ENCODE data around the gene SDHA.
"Not testable (repeated sequence)": the region's sequence is repeated elsewhere in the genome, so short reads cannot be mapped to it uniquely, and the experiment has no call there.

The SDHA gene

DNA sequence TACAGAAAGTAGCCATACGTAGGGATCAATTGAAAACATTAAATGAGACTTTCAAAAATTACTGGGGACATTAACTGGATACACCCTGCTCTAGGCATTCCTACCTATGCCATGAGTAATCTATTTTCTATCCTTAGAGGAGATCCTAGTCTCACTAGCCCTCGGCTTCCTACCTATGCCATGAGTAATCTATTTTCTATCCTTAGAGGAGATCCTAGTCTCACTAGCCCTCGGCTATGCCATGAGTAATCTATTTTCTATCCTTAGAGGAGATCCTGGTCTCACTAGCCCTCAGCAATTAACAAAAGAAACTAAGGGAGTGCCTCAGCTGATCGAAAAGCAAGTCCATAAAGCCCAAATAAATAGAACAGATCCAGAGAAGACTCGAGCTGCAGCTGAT, 27.6 kb downstream of the SDHA start:
- H3K4me3 ChIP-seq, H3K27ac ChIP-seq: not testable (repeated sequence)

GRCh38 chr5:250396-250795, 32.3 kb downstream of the SDHA start:
- not testable (repeated sequence) for H3K27ac ChIP-seq

DNA sequence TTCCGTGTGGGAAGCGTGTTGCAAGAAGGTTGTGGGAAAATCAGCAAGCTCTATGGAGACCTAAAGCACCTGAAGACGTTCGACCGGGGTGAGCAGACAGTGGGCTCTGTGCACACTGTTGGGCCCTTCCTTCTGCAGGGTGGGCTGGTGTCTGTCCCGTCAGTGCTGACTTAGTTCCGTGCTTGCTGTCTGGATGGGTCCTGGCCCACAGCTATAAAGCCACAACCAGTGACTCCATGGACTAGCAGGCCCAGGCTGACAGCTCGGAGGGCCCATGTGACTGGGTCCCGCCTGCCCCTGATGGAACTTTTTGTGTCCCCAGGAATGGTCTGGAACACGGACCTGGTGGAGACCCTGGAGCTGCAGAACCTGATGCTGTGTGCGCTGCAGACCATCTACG, 32.9 kb downstream of the SDHA start:
- H3K27ac ChIP-seq, H3K4me3 ChIP-seq: not testable (repeated sequence)

More at GRCh38 chr5:250396-250795, 32.3 kb downstream of the SDHA start:
- H3K4me3 ChIP-seq: not testable (repeated sequence)

DNA sequence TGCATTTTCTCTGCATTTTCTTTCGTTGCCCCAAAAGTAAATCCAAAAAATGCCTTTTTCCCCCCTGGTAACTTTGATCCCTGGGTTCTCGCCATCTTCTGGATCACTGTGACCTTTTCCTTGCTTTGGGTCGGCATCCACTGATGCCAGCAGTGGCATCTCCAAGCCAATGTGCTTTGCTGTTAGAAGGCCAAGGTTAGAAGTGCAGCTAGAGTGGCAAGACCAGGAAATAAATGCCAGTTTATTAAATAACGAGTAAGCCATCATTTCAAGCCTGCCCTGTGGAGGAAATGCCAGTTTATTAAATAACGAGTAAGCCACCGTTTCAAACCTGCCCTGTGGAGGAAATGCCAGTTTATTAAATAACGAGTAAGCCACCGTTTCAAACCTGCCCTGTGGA, 33.4 kb downstream of the SDHA start:
- peak overlapping the region in 8 of 21 experiments; percentile 24 to 73 (median 44) for H3K27ac ChIP-seq
- H3K4me3 ChIP-seq: not testable (repeated sequence)

- H3K27ac ChIP-seq: peak overlapping the region in 17 of 21 experiments; percentile 23 to 77 (median 51)
- not testable (repeated sequence) for H3K4me3 ChIP-seq
Measured at GRCh38 chr5:251975-252374, 33.9 kb downstream of the SDHA start.

DNA sequence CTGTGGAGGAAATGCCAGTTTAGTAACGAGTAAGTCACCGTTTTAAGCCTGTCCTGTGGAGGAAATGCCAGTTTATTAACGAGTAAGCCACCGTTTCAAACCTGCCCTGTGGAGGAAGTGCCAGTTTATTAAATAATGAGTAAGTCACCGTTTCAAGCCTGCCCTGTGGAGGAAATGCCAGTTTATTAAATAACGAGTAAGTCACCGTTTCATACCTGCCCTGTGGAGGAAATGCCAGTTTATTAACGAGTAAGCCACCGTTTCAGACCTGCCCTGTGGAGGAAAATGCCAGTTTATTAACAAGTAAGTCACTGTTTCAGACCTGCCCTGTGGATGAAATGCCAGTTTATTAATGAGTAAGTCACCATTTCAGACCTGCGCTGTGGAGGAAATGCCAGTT, 34.4 kb downstream of the SDHA start:
- H3K4me3 ChIP-seq: no peak overlapping the region
- peak overlapping the region in 19 of 21 experiments; percentile 3 to 77 (median 51) for H3K27ac ChIP-seq

DNA sequence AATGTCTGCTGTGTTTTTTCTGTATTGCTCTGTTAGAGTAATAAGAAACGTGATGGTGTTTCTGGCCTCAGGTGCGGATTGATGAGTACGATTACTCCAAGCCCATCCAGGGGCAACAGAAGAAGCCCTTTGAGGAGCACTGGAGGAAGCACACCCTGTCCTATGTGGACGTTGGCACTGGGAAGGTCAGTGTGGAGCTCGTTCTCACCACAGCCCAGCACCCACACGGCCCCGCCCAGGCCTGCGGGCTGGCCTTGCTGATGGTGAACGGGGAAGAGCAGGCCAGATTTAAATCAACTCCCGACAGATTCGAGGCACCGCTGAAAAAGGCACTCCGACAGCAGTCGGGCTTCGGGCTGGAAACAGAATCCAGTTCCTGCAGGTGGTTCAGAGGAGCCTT, 36.2 kb downstream of the SDHA start:
- not testable (repeated sequence) for H3K4me3 ChIP-seq

DNA sequence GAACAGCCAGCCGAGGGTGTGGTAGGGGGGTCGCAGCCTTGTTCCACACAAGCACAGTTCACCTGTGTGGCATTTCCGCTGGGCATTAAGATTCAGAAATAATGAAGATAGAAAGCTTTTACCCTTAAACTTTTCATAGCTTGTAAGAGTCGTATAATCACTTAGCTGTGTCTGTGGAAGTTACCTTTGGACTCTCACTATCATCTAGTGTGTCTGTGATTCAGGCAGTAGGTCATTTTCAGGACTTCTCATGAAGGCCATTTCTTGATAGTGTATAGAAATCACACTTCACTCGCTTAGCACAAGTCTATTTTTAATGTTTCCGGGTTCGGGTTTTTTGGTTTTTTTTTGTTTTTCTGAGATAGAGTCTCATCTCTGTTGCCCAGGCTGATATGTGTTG, 37.0 kb downstream of the SDHA start:
- H3K4me3 ChIP-seq, H3K27ac ChIP-seq: not testable (repeated sequence)

More for the DNA sequence above, 36.2 kb downstream of the SDHA start:
- H3K27ac ChIP-seq: not testable (repeated sequence)

GRCh38 chr5:256347-256746, 38.2 kb downstream of the SDHA start:
- not testable (repeated sequence) for H3K4me3 ChIP-seq, H3K27ac ChIP-seq

DNA sequence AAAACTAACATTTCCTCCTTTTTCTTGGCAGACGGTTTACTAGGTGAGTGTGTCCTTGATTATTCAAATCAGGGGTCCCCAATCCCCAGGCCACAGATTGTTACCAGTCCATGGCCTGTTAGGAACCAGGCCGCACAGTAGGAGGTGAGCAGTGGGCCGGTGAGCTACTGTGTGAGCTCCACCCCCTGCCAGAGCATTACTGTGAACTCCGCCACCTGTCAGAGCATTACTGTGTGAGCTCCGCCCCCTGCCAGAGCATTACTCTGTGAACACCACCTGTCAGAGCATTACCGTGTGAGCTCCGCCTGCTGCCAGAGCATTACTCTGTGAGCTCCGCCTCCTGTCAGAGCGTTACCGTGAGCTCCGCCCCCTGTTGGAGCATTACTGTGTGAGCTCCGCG, 39.0 kb downstream of the SDHA start:
- Histone ChIP-seq H3K4me3 (no peak overlapping the region), H3K27ac (no peak overlapping the region)

DNA sequence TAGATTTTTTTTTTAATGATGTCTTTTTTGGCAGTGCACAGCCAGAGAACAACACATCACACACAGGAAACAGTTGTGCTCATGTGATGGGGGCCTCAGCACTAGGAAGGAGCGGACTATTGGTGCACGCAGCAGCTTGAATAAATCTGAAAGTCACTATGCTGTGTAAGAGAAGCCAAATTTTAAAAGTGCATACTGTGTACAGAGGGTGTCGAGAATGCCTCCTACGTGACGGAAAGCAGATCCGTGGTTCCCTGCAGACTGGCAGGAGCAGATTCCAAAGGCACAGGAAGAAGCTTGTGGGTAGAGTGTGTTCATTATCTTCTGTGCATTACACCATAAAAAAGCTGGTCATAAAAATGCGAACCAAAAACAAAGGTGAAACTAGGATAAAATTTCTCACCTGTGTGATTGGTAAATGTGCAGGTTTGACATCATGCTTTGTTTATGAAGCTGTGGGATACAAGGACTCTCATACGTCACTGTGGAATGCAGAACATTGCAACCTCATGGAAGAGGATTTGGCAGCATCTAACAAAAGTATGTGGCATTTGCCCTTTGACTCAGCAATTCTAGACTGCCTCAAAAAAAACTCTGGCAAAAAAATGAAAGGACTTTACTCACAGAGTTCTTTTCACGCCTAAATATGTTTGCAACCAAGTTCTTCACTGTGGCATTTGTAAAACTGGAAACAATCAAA, 45.3 kb downstream of the SDHA start:
- not testable (repeated sequence) for H3K27ac ChIP-seq, H3K4me3 ChIP-seq

GRCh38 chr5:264338-264737, 46.2 kb downstream of the SDHA start:
- H3K4me3 ChIP-seq: no peak overlapping the region
- no peak overlapping the region for H3K27ac ChIP-seq

- not testable (repeated sequence) for H3K4me3 ChIP-seq, H3K27ac ChIP-seq
Measured at GRCh38 chr5:266311-267026, 48.3 kb downstream of the SDHA start.

DNA sequence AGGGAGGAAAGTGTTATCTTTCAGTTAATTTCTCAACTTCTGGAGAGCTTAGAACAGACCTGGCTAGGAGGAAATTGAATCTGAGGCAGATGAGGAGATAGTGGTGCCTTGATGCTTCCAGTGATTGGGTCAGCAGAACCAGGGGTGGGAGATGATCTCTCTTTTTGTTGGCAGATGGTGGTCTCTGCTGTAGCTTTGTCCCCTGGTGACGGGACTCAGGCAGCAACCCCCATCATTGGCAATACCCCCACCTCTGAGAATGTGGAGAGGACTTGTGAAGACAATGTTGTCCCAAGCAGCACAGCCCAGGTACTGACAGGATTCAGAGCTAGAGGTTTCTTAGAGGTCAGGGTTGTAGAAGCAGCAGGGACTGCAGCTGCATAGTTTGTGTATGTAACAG, 49.6 kb downstream of the SDHA start:
- Histone ChIP-seq H3K27ac (no peak overlapping the region), H3K4me3 (no peak overlapping the region)

DNA sequence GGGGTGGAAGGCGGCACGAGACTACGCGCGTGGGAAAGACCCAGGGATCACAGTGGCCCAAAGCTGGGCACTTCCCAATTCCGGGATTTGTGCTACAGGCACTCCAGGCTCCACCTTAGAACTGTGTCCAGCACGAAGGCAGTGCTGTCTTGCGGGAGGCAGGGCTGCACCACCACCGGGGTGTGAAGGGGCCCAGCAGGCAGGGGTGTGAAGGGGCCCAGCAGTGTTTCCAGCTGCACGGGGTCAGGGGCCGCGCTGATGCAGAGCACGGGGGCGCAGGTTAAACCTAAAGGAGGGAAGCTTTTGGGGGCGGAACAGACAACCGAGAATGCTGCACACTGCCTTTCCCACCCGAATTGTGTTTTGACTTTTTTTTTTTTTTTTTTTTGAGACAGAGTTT, 52.2 kb downstream of the SDHA start:
- Histone ChIP-seq H3K4me3 (no peak overlapping the region), H3K27ac (peak overlapping the region in 4 of 21 experiments; percentile 87 to 99 (median 98))

GRCh38 chr5:271828-272167, 53.7 kb downstream of the SDHA start:
- peak overlapping the region; percentile 87 to 99 (median 96) for H3K27ac ChIP-seq
- peak overlapping the region; percentile 59 to 99 (median 93) for H3K4me3 ChIP-seq

- Histone ChIP-seq H3K4me3 (peak overlapping the region in 2 of 7 experiments; percentile 91 to 93), H3K27ac (peak overlapping the region in 1 of 21 experiments; percentile 59)
Measured at GRCh38 chr5:273091-273490, 55.0 kb downstream of the SDHA start.

DNA sequence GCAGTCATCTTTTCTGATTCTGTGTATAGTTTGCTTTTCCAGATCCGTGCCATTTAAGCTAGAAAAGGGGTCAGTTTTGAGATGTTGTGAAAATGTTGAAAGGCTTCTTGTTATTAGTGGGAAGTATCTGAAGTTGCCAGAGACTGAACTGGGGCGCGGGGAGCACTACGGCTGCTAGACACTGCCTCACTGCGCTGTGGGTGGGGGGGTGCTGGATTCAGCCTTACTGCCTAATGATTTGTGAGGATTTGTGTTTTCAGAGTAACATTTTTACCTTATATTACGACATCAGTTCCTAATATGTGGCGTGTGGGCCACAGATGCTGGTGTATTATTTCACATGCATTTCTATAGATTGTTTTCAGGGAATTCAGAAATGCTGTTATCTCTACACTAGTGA, 55.4 kb downstream of the SDHA start:
- peak overlapping the region in 1 of 21 experiments; percentile 59 for H3K27ac ChIP-seq
- H3K4me3 ChIP-seq: not testable (repeated sequence)

GRCh38 chr5:274346-274745, 56.2 kb downstream of the SDHA start:
- H3K27ac ChIP-seq, H3K4me3 ChIP-seq: not testable (repeated sequence)

- Histone ChIP-seq H3K27ac (no peak overlapping the region), H3K4me3 (no peak overlapping the region)
Measured at GRCh38 chr5:278646-279045, 60.5 kb downstream of the SDHA start.

DNA sequence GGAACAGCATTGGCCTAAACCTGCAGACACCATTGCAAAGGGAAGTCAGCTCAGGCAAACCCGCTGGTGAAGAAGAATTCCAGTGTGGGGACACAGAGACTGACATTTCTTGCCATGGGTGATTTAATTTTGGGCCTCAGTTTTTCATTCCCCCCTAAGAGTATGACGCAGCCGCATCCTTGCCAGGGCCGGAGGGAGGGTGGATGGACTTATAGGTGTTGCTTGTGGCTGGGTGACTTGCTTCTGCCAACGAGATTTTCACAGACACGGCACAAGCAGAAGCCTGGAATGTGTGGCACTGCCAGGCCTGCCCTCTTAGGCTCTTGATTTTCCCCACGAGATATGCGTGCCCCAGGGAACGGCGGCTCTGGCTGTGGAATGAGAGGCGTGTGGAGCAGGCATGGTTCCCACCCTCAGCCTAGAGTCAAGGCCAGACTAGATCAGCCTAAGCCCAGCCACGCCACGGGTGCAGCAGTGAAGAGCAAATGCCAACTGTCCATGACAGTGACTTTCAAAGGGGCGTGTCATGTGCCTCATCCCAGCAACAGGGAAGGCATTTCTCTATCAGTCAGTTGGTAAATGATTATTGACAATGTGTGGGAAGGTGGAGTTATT, 61.0 kb downstream of the SDHA start:
- H3K27ac ChIP-seq, H3K4me3 ChIP-seq: not testable (repeated sequence)
